ENCODE data around the gene SGCA. TPM values are rescaled to one million over a fixed set of nuclear protein-coding genes. Genes with fewer than 3 reads are reported as not detected.

SGCA gene
- total and polyA plus RNA-seq, 10 of the 15 experiments (the other 5 are each of a cell fraction or from before 2014, with no cell fraction given): 0.13 to 2.2 (median 0.50) TPM; not detected in 2

GRCh38 chr17:50203604-50204345 lies 38.0 kb downstream of the SGCA start:
- DNase-seq (ENCODE audit: low read depth, low spot score) (no peak), ATAC-seq (no peak), FAIRE-seq (no peak)
- WGBS (ENCODE audit: insufficient coverage, insufficient replicate concordance, low lambda C conversion rate, missing lambda C conversion rate): 33% methylated on average over 13 of the region's 13 CpGs
- no peaks in the 10 kb centered on the region for H3K79me2 ChIP-seq (ENCODE audit: control insufficient read depth, insufficient read depth, low read length)
- POLR2A ChIA-PET: interaction anchor here (1.0 to 1.2 kb wide), 2 partner anchors 63 to 65 kb away, joined by 3 to 4 read pairs; no protein-coding TSS in a partner anchor
- H3K4me2 ChIP-seq (ENCODE audit: control insufficient read depth, insufficient read depth): no peak overlapping the region
- H3K9me3 ChIP-seq (replicated peaks; ENCODE audit: control insufficient read depth, insufficient read depth, low read length): no peaks in the 10 kb centered on the region
- intact Hi-C loops (cut with micrococcal nuclease; ENCODE audit: unreplicated experiment): no loop called here
- H3K27ac ChIP-seq (ENCODE audit: control insufficient read depth, insufficient read depth): no peak overlapping the region
- in situ Hi-C loops (cut with MboI): no loop called here
- peaks cover 15 to 16% of the 10 kb centered on the region in 2 experiments for H3K27me3 ChIP-seq (replicated peaks in 1 of 2; ENCODE audit: control insufficient read depth in 2 of 2, insufficient read depth in 2 of 2, low read length in 1 of 2)
- RAD21 ChIA-PET (ENCODE audit: unreplicated experiment): interaction anchor here (0.7 to 5.9 kb wide), 5 partner anchors 34 to 94 kb away, joined by 3 to 106 read pairs (median 6); no protein-coding TSS in a partner anchor
- SMC1A ChIA-PET (ENCODE audit: uncharacterized antibody, unreplicated experiment): interaction anchor here (0.6 to 4.4 kb wide), 7 partner anchors 11 to 158 kb away, joined by 3 to 102 read pairs (median 4); no protein-coding TSS in a partner anchor
- H3K4me1 ChIP-seq (ENCODE audit: control insufficient read depth, insufficient read depth, low read length): peaks cover 9% of the 10 kb centered on the region
- TF ChIP-seq CBX3 (IDR thresholded peaks at IDR 0.05; ENCODE audit: borderline replicate concordance, low read depth): no peak
- no peaks in the 10 kb centered on the region for H4K20me1 ChIP-seq (ENCODE audit: control insufficient read depth, insufficient read depth)
- H3K36me3 ChIP-seq (ENCODE audit: control insufficient read depth in 2 of 2, insufficient read depth in 2 of 2, low read length in 1 of 2): no peaks in the 10 kb centered on the region
- no peak overlapping the region for H3K4me3 ChIP-seq
- H3K9ac ChIP-seq (ENCODE audit: control insufficient read depth, insufficient read depth, low read length): no peak overlapping the region
- no TSS peak for BruUV-seq (replicated peaks)
- CTCF ChIA-PET: interaction anchor here (0.8 to 8.3 kb wide), 6 partner anchors 9 to 91 kb away, joined by 3 to 294 read pairs (median 8); partner anchors contain the start of gene TMEM92
- H2AFZ ChIP-seq (ENCODE audit: control insufficient read depth, low read depth, low read length): no peak overlapping the region

- H3K27ac ChIP-seq (ENCODE audit: control insufficient read depth, insufficient read depth): no peak overlapping the region
- no peak overlapping the region for H3K4me2 ChIP-seq (ENCODE audit: control insufficient read depth, insufficient read depth)
- no peak overlapping the region for H3K9ac ChIP-seq (ENCODE audit: control insufficient read depth, insufficient read depth, low read length)
- no peaks in the 10 kb centered on the region for H4K20me1 ChIP-seq (ENCODE audit: control insufficient read depth, insufficient read depth)
- TF ChIP-seq NBN (IDR thresholded peaks at IDR 0.05) (no peak), TARDBP (IDR thresholded peaks at IDR 0.05; ENCODE audit: borderline replicate concordance) (no peak), RB1 (IDR thresholded peaks at IDR 0.05; ENCODE audit: borderline replicate concordance) (no peak), GATAD2B (conservative IDR thresholded peaks at IDR 0.05; ENCODE audit: low read depth) (no peak), SMAD5 (IDR thresholded peaks at IDR 0.05; ENCODE audit: low read depth) (no peak), IRF5 (IDR thresholded peaks at IDR 0.05; ENCODE audit: borderline replicate concordance) (no peak)
- H3K27me3 ChIP-seq (replicated peaks in 1 of 2; ENCODE audit: control insufficient read depth in 2 of 2, insufficient read depth in 2 of 2, low read length in 1 of 2): peaks cover 15 to 16% of the 10 kb centered on the region in 2 experiments
- no peaks in the 10 kb centered on the region for H3K79me2 ChIP-seq (ENCODE audit: control insufficient read depth, insufficient read depth, low read length)
- POLR2A ChIA-PET: interaction anchor here (1.2 kb wide), 1 partner anchor 62 kb away, joined by 3 read pairs; no protein-coding TSS in a partner anchor
- intact Hi-C loops (cut with micrococcal nuclease; ENCODE audit: unreplicated experiment) (no loop called here), in situ Hi-C loops (cut with MboI) (no loop called here)
- no peaks in the 10 kb centered on the region for H3K36me3 ChIP-seq (ENCODE audit: control insufficient read depth in 2 of 2, insufficient read depth in 2 of 2, low read length in 1 of 2)
- DNase-seq (ENCODE audit: low read depth, low spot score) (no peak), FAIRE-seq (no peak), ATAC-seq (no peak)
- WGBS (ENCODE audit: insufficient coverage, insufficient replicate concordance, low lambda C conversion rate, missing lambda C conversion rate): 0% methylated on average over 3 of the region's 3 CpGs
- H3K4me3 ChIP-seq: no peak overlapping the region
- CTCF ChIA-PET: interaction anchor here (0.8 to 8.3 kb wide), 6 partner anchors 8 to 91 kb away, joined by 3 to 294 read pairs (median 8); partner anchors contain the start of gene TMEM92
- RAD21 ChIA-PET (ENCODE audit: unreplicated experiment): interaction anchor here (0.7 to 5.9 kb wide), 6 partner anchors 35 to 94 kb away, joined by 3 to 51 read pairs (median 3); partner anchors contain the start of gene TMEM92
- no TSS peak for BruUV-seq (replicated peaks)
- no peak overlapping the region for H2AFZ ChIP-seq (ENCODE audit: control insufficient read depth, low read depth, low read length)
- SMC1A ChIA-PET (ENCODE audit: uncharacterized antibody, unreplicated experiment): interaction anchor here (0.6 to 3.3 kb wide), 6 partner anchors 10 to 157 kb away, joined by 3 to 8 read pairs (median 4); no protein-coding TSS in a partner anchor
- H3K4me1 ChIP-seq (ENCODE audit: control insufficient read depth, insufficient read depth, low read length): peaks cover 9% of the 10 kb centered on the region
- H3K9me3 ChIP-seq (replicated peaks; ENCODE audit: control insufficient read depth, insufficient read depth, low read length): no peaks in the 10 kb centered on the region
Measured at GRCh38 chr17:50204431-50204830, 38.6 kb downstream of the SGCA start.

Data from GM12878 (cell line).